ENCODE results near the gene WDR76.

GRCh38 chr15:43799945-43800285, 26.9 kb upstream of the WDR76 start, which contains the start of gene SERINC4:
- TF ChIP-seq, protein P1, sequence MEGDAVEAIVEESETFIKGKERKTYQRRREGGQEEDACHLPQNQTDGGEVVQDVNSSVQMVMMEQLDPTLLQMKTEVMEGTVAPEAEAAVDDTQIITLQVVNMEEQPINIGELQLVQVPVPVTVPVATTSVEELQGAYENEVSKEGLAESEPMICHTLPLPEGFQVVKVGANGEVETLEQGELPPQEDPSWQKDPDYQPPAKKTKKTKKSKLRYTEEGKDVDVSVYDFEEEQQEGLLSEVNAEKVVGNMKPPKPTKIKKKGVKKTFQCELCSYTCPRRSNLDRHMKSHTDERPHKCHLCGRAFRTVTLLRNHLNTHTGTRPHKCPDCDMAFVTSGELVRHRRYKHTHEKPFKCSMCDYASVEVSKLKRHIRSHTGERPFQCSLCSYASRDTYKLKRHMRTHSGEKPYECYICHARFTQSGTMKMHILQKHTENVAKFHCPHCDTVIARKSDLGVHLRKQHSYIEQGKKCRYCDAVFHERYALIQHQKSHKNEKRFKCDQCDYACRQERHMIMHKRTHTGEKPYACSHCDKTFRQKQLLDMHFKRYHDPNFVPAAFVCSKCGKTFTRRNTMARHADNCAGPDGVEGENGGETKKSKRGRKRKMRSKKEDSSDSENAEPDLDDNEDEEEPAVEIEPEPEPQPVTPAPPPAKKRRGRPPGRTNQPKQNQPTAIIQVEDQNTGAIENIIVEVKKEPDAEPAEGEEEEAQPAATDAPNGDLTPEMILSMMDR (IDR thresholded peaks at IDR 0.05 in 8 of 11, conservative IDR thresholded peaks at IDR 0.05 in 3 of 11): no peak
- TF ChIP-seq POLR2A (IDR thresholded peaks at IDR 0.05): no peak
- no peak for TF ChIP-seq POLR2AphosphoS5 (IDR thresholded peaks at IDR 0.05)

All from spleen (tissue), 7 donors.